Ammon's horn (tissue), 1 donor: ENCODE results near the gene GALNT9.
"Not testable (repeated sequence)": the region's sequence is repeated elsewhere in the genome, so short reads cannot be mapped to it uniquely, and the experiment has no call there.

Source experiments
- DNase-seq: peaks from one replicate; pipeline ENCODE4 v3.0.0-alpha.2; 2016; ENCODE audit warnings: low spot score

The GALNT9 gene

DNA sequence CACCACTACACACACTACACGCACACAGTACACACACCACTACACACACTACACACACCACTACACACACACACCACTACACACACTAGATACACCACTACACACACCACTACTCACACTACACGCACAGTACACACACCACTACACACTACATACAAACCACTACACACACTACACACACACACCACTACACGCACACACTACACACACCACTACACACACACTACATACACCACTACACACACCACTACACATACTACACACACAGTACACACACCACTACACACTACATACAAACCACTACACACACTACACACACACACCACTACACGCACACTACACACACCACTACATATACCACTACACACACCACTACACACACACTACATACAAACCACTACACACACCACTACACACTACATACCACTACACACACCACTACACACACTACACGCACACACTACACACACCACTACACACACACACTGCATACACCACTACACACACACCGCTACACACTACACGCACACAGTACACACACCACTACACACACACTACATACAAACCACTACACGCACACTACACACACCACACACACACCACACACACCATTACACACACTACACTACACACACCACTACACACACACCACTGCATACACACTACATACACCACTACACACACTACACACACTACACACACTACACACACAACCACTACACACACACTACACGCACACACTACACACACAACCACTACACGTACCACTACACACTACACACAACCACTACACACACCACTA is 173.4 kb downstream of the GALNT9 start:
- no peak for DNase-seq

DNA sequence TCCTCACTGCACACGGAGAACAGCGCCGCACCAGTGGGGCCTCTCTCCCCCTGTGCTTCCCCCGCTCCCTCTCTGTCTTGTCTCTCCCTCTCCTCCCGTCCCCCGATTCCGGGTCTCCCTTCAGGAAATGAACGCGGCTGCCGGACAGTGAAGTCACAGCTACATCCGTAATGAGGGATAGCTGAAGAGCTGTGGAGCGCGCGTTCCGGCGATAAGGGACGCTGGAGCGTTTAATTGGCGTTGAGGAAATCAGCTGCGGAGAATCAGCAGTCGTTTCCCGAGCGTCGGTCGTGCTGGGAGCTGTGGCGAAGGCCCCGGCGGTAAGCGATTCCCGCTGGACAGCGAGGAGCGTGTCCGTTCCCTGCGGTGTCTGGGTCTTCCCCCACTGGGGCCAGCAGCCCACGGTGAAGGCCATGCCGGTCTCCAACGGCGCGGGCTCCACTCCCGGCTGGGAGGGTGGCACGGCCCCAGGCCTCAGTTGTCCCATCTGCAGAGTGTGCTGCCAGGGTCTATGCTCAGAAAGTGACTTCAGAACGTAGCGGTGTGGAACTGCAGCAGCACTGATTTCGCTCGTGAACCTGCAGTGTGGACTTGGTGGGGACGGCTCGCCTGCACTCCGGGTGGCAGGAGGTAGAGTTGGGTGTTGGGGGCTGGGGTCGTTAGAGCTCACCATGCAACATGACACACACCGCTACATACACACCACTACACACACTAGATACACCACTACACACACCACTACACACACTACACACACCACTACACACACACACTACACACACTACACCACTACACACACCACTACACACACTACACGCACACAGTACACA is 174.2 kb downstream of the GALNT9 start:
- DNase-seq: no peak

DNA sequence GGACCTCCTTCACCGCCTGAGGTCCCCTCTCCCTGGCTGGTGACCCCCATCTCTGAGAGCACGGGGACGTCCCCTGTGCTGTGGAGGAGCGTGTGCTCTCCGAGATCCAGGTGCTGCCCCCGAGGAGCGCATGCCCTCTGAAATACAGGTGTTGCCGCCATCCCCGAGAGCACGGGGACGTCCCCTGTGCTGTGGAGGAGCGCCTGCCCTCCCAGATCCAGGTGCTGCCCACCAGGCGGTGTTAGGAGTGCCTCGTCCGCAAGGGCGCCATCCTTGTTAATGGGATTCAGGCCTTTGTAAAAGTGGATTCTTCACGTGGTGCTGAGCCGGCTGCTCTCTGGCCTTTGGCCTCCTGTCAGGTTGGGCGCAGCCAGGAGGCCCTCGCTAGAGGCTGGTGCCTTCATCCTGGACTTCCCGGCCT is 175.0 kb downstream of the GALNT9 start:
- DNase-seq: no peak

DNA sequence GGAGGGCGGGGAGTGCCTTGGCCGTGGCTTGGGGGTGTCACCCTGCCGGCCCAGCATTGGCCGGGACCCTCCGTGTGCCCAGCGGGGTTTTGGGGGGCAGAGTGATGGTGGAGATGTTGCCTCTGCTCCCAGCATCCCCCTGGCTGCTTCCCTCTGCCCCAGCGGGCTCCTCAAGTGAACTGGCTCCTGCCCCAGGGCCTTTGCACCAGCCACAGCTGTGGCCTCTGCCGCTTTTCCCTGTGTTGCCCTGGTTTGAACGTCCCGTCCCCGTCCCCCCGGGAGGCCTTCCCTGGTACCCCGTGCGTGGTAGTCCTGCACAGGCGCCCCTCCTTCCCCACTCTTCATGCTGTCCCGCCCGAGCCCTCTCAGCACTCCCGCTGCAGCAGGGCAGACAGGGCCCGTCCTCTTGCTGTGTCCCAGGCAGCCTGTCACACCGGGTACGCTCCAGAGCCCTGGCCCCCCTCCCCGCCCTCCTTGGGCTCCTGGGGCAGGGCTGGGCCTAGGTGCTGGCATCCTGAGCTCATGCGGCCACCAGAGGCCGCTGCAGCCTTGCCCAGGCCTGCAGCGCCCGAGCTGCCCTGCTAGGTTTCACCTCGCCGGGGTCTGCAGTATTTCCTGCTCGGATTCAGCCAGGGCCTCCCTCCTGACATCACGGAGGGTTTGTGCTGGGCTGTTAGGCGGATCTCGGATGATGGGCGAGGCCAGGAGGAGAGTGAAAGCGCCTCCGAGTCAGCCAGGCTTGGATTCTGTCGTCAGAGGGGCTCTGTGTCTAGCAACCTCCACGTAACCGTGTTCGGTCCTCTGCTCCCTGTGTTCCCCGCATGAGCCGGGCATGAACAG is 175.7 kb downstream of the GALNT9 start:
- DNase-seq: peak; percentile 69

DNA sequence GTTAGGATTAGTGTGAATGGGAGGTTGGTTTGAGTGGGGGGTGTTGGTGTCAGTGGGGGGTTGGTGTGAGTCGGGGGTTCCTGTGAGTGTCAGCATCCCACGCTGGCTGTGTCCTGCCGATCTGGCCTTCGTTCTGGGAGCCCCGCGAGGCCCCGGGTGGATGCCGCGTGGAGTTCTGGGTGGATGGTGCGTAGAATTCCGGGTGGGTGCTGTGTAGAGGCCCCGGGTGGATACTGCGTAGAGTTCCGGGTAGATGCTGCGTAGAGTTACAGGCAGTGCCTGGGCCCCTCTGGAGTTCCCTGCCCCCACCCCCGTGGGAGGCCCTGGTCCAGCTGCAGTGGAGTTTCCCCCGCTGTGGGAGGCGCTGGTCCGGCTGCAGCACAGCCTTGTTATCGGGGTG is 176.4 kb downstream of the GALNT9 start:
- no peak for DNase-seq

DNA sequence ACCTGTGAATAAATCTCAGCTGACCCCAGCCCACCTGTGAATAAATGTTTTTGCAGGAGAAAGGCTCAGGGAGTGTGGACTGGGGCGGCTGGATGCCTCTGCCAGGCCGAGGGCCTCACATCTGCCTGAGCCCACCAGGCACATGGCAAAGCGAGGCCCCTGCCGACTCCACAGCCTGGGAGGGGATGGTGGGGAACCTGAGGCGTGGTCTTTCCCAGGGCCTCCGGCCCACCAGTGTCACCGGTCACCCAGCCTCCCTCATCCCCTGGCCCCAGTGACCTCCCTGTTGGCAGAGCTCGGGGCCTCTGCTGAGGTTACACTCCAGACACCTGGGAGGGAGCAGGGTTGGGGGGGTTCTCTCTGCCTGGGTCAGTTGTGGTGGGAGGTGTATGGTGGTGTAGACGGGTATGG is 177.0 kb downstream of the GALNT9 start:
- no peak for DNase-seq

DNA sequence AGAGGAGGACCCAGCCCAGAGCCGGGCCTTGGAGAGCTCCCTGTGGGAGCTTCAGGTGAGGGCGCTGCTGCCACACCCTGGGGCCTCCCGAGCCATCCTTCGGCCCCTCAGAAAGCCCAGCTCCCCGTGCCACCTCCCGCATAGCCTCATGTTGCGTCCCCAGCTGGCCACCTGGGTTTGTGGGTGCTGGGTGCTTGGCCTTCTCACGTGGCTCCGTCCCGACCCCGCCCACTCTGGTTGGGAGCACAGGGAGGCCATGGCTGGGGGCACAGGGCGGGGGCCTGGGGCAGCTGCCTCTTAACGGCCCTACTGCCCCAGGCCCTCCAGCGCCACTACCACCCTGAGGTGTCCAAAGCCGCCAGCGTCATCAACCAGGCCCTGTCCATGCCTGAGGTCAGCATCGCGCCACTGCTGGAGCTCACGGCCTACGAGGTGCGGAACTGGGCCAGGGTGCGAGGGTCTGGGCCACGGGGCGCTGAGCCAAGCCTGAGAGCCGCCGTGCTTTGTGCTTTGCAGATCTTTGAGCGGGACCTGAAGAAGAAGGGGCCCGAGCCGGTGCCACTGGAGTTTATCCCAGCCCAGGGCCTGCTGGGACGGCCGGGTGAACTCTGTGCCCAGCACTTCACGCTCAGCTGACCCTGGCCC is 177.5 kb downstream of the GALNT9 start:
- DNase-seq: no peak

DNA sequence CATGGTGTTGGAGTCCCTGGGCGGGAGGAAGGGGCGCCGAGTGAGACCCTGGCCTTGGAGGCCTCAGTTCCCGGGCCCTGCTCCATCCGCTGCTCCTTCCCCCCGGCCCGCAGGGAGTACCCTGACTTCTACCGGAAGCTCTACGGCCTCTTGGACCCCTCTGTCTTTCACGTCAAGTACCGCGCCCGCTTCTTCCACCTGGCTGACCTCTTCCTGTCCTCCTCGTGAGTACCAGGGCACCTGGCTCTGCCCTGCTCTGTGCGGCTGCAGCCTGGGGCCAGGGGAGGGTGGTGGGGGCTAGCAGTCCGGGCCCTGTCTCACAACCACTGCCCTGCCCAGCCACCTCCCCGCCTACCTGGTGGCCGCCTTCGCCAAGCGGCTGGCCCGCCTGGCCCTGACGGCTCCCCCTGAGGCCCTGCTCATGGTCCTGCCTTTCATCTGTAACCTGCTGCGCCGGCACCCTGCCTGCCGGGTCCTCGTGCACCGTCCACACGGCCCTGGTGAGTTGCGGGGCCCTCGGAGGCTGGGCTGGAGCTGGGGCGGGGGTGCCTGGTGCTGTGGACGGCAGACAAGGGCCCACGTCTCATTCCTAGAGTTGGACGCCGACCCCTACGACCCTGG is 178.1 kb downstream of the GALNT9 start:
- no peak for DNase-seq

DNA sequence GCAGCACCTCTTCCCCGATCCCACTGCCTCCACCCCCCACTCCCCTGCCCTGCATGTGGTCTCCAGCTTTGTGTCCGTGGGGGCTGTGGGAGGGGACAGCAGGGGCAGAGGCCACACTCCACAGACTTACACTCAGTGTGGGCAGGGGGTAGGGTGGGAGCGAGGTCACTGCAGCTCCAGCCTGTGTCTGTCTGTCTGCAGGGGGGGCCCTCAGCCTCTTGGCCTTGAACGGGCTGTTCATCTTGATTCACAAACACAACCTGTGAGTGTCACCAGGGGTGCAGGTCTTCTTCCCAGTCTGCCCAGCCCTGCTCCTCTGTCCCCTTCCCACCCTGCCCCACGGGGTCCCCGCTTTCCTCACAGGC is 178.6 kb downstream of the GALNT9 start:
- no peak for DNase-seq

DNA sequence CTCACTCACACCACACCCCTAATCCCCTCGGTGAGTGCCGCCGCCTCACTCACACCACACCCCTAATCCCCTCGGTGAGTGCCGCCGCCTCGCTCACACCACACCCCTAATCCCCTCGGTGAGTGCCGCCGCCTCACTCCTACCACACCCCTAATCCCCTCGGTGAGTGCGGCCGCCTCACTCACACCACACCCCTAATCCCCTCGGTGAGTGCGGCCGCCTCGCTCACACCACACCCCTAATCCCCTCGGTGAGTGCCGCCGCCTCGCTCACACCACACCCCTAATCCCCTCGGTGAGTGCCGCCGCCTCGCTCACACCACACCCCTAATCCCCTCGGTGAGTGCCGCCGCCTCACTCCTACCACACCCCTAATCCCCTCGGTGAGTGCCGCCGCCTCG is 179.9 kb downstream of the GALNT9 start:
- not testable (repeated sequence) for DNase-seq

DNA sequence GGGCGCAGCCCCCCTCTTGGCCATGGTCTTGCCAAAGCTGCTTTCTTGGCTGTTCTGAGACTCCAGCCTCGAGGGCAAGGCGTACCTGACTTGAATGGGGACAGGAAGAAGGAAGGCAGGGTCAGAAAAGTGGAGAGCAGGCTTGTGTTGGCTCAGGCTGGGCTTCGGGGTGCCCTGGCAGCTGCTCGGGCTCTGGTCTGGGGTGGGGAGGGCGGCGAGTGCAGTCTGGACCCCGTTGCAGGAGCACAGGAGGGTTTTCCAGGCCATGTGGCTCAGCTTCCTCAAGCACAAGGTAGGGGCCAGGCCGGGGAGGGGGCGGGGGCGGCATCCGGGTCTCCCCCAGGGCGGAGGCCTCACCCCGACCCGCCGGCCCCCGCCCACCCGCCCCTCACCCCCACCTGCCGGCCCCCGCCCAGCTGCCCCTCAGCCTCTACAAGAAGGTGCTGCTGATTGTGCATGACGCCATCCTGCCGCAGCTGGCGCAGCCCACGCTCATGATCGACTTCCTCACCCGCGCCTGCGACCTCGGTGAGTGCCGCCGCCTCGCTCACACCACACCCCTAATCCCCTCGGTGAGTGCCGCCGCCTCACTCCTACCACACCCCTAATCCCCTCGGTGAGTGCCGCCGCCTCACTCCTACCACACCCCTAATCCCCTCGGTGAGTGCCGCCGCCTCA is 180.9 kb downstream of the GALNT9 start:
- no peak for DNase-seq

DNA sequence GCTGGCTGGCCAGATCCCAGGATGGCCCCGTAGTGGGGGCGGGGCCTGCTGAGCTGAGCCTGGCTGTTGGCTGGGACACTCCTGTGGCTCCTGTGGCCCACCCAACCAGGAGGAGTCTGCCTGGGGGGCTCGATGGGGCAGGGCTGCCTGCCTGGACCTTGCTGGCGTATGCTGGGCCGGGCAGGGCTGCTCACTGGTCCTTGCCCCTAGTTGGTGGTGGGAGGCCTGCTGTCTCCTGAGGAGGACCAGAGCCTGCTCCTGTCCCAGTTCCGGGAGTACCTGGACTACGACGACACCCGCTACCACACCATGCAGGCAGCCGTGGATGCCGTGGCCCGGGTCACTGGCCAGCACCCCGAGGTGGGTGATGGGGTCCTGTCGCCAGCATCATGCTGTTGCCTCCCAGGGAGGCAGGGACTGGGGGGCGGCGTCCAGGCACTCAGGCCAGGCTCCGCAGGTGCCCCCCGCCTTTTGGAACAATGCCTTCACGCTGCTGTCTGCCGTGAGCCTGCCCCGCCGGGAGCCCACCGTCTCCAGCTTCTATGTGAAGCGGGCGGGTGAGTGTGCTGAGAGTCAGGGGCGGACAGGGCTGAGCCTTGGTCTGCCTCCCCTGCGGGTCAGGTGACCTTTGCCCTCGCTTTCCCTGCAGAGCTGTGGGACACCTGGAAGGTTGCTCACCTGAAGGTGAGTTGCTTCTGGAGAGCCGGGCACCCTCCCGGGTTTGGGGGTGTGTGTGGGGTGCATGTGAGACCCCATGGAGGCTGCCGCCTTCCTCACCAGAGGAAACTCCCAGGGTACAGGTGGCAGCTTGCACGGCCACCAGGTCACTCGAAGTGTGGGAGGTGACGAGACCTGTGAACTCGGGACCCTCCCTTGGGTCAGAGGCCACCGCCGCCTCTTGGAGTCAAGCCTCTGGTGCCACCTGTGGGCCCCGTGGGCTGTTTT is 181.7 kb downstream of the GALNT9 start:
- no peak for DNase-seq

DNA sequence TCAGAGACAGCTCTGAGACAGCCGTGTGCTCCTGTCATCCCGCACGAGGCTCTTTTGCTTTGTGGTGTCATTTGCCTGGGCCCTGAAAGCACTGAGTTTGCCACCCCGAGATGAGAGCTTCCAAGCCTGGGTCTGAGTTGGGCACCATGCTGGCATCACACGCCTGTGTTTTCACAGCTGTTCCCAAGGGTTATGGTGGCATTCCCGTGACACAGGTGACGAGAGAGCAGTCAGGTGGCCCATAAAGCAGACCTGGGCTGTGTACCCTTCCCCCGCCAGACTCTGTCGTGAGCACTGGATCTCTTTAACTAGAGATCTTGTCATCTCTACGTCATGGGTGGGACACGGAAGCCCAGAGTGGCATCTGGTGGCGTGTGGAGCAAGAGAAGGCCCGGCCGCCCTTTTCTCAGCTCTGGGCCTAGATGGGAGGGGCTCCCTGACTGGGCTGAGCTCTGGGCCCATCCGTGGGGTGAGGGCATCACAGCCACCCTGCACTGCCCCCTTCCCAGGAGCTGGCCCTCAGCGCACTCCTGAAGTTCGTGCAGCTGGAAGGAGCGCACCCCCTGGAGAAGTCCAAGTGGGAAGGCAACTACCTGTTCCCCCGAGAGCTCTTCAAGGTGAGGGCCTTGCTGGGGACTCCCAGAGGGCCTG is 182.5 kb downstream of the GALNT9 start:
- DNase-seq: no peak
